Thymus (tissue), 11 donors: ENCODE measurements around the gene YDJC. TPM values are rescaled to one million over a fixed set of nuclear protein-coding genes. Genes with fewer than 3 reads are reported as not detected.
"Not testable (repeated sequence)": the region's sequence is repeated elsewhere in the genome, so short reads cannot be mapped to it uniquely, and the experiment has no call there.

Source experiments
- DNase-seq, 9 donors: peaks; one replicate each; pipeline ENCODE4 v3.0.0-alpha.2; 2013; ENCODE audit warnings: low spot score in 9 of 9, low read depth in 6 of 9, missing footprints in 1 of 9
- H3K27ac ChIP-seq, 2 donors: one replicate each; pipeline ENCODE4 v1.5.1; 2013; ENCODE audit warnings: control low read depth in 1 of 2, low read depth in 1 of 2, low read length in 1 of 2, mild to moderate bottlenecking in 1 of 2, moderate library complexity in 1 of 2
- H3K27me3 ChIP-seq, 2 donors: one replicate each; pipeline ENCODE4 v1.5.1; 2013; ENCODE audit warnings: low read length in 1 of 2; ENCODE audit not compliant: control insufficient read depth in 2 of 2, insufficient read depth in 1 of 2
- H3K36me3 ChIP-seq, 2 donors: one replicate each; pipeline ENCODE4 v1.5.1; 2013; ENCODE audit warnings: low read length in 1 of 2, mild to moderate bottlenecking in 1 of 2, moderate library complexity in 1 of 2; ENCODE audit not compliant: control insufficient read depth in 2 of 2, insufficient read depth in 2 of 2
- H3K4me1 ChIP-seq, 2 donors: one replicate each; pipeline ENCODE4 v1.5.1; 2013; ENCODE audit warnings: low read length in 2 of 2; ENCODE audit not compliant: control insufficient read depth in 2 of 2, insufficient read depth in 2 of 2
- H3K4me3 ChIP-seq, 2 donors: one replicate each; pipeline ENCODE4 v1.5.1; 2013; ENCODE audit warnings: low read length in 2 of 2, control low read depth in 1 of 2, mild to moderate bottlenecking in 1 of 2
- H3K9me3 ChIP-seq, 2 donors: one replicate each; pipeline ENCODE4 v1.5.1; 2013; ENCODE audit warnings: low read length in 1 of 2, mild to moderate bottlenecking in 1 of 2; ENCODE audit not compliant: control insufficient read depth in 2 of 2, insufficient read depth in 1 of 2
- WGBS: extraction: QIAGEN DNeasy Blood & Tissue Kit; methylation state at CpG from one replicate; pipeline ENCODE4 v1.1.7; 2013; 5-methylcytosine and 5-hydroxymethylcytosine counted together
- polyA plus RNA-seq: library from polyadenylated mRNA; stranded (reverse); fragments of 200-250 nt; gene quantifications from one replicate; pipeline ENCODE4 v1.2.3, GENCODE V29; 2013
- total RNA-seq: library from RNA; stranded (reverse); fragments of 120-200 nt; gene quantifications from one replicate; pipeline ENCODE4 v1.2.4, GENCODE V29; 2013
- donor health status: healthy.

YDJC gene
- total and polyA plus RNA-seq, 2 donors = 24.2 to 32.3 TPM

GRCh38 chr22:21639359-21639758 lies 9.5 kb upstream of the YDJC start:
- Histone ChIP-seq H3K27ac (no peak overlapping the region), H3K27me3 (peaks cover 5 to 8% of the 10 kb centered on the region in 2 donors), H3K36me3 (peaks cover 7 to 10% of the 10 kb centered on the region in 2 donors), H3K4me1 (peaks cover 15 to 17% of the 10 kb centered on the region in 2 donors), H3K9me3 (no peaks in the 10 kb centered on the region), H3K4me3 (no peak overlapping the region)
- no peak for DNase-seq
- 93% methylated on average over 4 of the region's 4 CpGs for WGBS

GRCh38 chr22:21637450-21637849 lies 7.6 kb upstream of the YDJC start:
- DNase-seq, H3K27ac ChIP-seq, H3K9me3 ChIP-seq, H3K4me3 ChIP-seq, H3K36me3 ChIP-seq, H3K27me3 ChIP-seq: not testable (repeated sequence)
- peaks cover 10 to 12% of the 10 kb centered on the region in 2 donors for H3K4me1 ChIP-seq
- 94% methylated on average over 2 of the region's 2 CpGs for WGBS

GRCh38 chr22:21636629-21637218 lies 6.9 kb upstream of the YDJC start:
- H3K9me3 ChIP-seq = peaks cover 0 to 9% of the 10 kb centered on the region in 2 donors
- no peak overlapping the region for H3K27ac ChIP-seq
- no peak for DNase-seq
- peaks cover 5 to 8% of the 10 kb centered on the region in 2 donors for H3K27me3 ChIP-seq
- WGBS = 95% methylated on average over 17 of the region's 17 CpGs
- no peaks in the 10 kb centered on the region for H3K36me3 ChIP-seq
- H3K4me1 ChIP-seq = peaks cover 9 to 13% of the 10 kb centered on the region in 2 donors
- no peak overlapping the region for H3K4me3 ChIP-seq

GRCh38 chr22:21635771-21636510 lies 6.1 kb upstream of the YDJC start:
- DNase-seq = no peak
- peaks cover 0 to 9% of the 10 kb centered on the region in 2 donors for H3K9me3 ChIP-seq
- peaks cover 3 to 4% of the 10 kb centered on the region in 2 donors for H3K27me3 ChIP-seq
- H3K27ac ChIP-seq = no peak overlapping the region
- peaks cover 3 to 7% of the 10 kb centered on the region in 2 donors for H3K4me1 ChIP-seq
- H3K36me3 ChIP-seq = no peaks in the 10 kb centered on the region
- H3K4me3 ChIP-seq = no peak overlapping the region
- 94% methylated on average over 15 of the region's 15 CpGs for WGBS

GRCh38 chr22:21634844-21635243 lies 5.0 kb upstream of the YDJC start:
- 91% methylated on average over 19 of the region's 19 CpGs for WGBS
- no peaks in the 10 kb centered on the region for H3K27me3 ChIP-seq
- no peak overlapping the region for H3K4me3 ChIP-seq
- no peak overlapping the region for H3K27ac ChIP-seq
- H3K4me1 ChIP-seq = peaks cover 3 to 11% of the 10 kb centered on the region in 2 donors
- no peak for DNase-seq
- peaks cover 0 to 9% of the 10 kb centered on the region in 2 donors for H3K9me3 ChIP-seq
- no peaks in the 10 kb centered on the region for H3K36me3 ChIP-seq

- H3K36me3 ChIP-seq = no peaks in the 10 kb centered on the region
- peaks cover 4 to 12% of the 10 kb centered on the region in 2 donors for H3K4me1 ChIP-seq
- no peak overlapping the region for H3K4me3 ChIP-seq
- no peak overlapping the region for H3K27ac ChIP-seq
- 97% methylated on average over 16 of the region's 16 CpGs for WGBS
- DNase-seq = no peak
- no peaks in the 10 kb centered on the region for H3K27me3 ChIP-seq
- H3K9me3 ChIP-seq = peaks cover 0 to 9% of the 10 kb centered on the region in 2 donors
Observed at GRCh38 chr22:21634081-21634480, 4.3 kb upstream of the YDJC start.

- no peak for DNase-seq
- no peak overlapping the region for H3K4me3 ChIP-seq
- H3K36me3 ChIP-seq = peaks cover 1 to 2% of the 10 kb centered on the region in 2 donors
- peaks cover 0 to 9% of the 10 kb centered on the region in 2 donors for H3K9me3 ChIP-seq
- no peaks in the 10 kb centered on the region for H3K27me3 ChIP-seq
- 98% methylated on average over 4 of the region's 4 CpGs for WGBS
- H3K27ac ChIP-seq = no peak overlapping the region
- H3K4me1 ChIP-seq = peaks cover 10 to 17% of the 10 kb centered on the region in 2 donors
Observed at GRCh38 chr22:21633481-21633880, 3.7 kb upstream of the YDJC start.

- no peak for DNase-seq
- Histone ChIP-seq H3K27ac (peak overlapping the region; percentile 3 to 72), H3K4me1 (peaks cover 11 to 22% of the 10 kb centered on the region in 2 donors), H3K36me3 (peaks cover 7% of the 10 kb centered on the region in 2 donors), H3K4me3 (no peak overlapping the region), H3K27me3 (no peaks in the 10 kb centered on the region), H3K9me3 (peaks cover 0 to 9% of the 10 kb centered on the region in 2 donors)
- WGBS = 86% methylated on average over 18 of the region's 18 CpGs
Observed at GRCh38 chr22:21632931-21633330, 3.1 kb upstream of the YDJC start.

GRCh38 chr22:21632237-21632895 lies 2.5 kb upstream of the YDJC start, which contains the start of gene CCDC116:
Gene CCDC116 (plus strand): TSS chr22:21632760. CDS start chr22:21633182, 422 bp downstream.
- Histone ChIP-seq H3K4me3 (no peak within 1 kb of the TSS), H3K27ac (peak within 1 kb of the TSS; percentile 32 to 72), H3K36me3 (peaks cover 7 to 11% of the 10 kb centered on the region in 2 donors), H3K27me3 (no peaks in the 10 kb centered on the region), H3K9me3 (peaks cover 0 to 9% of the 10 kb centered on the region in 2 donors), H3K4me1 (peaks cover 11 to 22% of the 10 kb centered on the region in 2 donors)
- DNase-seq = peak in 3 of 9 donors; percentile 60 to 77 (median 73)
- 49% methylated on average over 27 of the region's 27 CpGs for WGBS
